CD4-positive, alpha-beta T cell treated with Interleukin-10 for 1 hour (primary cell): Measurements from ENCODE around the gene YPEL2.

Experiments
- DNase-seq: peaks from one replicate; pipeline ENCODE4 v3.0.0-alpha.2; 2020

YPEL2 gene

DNA sequence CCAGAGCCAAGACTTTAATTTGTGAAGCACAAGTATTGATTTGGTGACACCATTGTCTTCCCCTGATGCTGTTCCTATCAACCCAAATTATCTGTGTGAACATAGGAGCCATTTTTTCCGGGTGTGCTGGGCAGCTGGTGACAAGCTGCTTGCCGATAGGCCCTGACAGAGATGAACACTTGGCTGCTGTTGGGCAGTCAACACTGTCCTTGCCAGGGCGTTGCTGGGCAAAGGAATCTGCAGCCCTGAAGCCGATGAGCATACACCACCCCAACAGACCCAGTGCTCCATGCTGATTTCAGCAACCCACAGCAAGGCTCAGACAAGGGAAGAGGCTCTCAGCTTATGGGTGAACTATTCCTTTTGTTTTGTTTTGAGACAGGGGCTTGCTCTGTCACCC, 105.4 kb downstream of the YPEL2 start:
- no peak for DNase-seq

DNA sequence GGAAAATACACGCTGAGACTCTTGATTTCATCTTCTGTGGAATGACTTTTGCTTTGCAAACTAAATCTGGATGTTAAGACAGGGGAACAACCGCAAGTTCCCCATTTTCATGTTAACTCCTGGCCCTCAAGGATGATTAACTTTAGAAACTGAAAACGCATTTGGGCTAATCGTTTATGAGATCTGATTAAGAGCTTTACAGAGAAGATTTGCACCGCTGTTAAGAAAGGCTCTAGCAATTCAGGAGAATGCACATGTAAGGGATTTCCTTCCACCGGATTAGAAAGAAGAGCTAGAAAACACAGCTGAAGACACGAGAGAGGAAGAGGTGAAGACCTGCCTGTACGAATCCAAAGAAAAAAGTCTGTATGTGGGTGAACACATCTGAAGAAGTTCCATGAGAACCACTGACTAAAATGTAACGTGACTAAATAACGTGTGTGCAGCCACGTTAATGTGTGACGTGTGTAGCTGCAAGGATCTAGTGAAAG, 106.4 kb downstream of the YPEL2 start:
- no peak for DNase-seq

DNA sequence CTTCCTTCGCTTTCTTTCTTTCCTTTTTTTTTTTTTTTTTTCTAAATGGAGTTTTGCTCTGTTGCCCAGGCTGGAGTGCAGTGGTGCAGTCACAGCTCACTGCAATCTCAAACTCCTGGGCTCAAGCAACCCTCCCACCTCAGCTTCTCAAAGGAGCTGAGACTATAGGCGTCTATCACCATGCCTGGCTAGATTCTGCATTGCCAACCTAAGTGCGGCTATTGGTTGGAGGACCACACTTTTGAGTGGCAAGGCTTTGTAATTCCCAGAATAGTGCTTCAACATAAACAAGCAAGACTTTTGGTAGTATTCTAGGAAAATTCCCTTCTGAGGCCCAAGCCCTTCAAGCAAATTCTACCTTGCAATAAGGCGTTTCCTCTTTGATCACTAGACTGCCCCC, 107.8 kb downstream of the YPEL2 start:
- DNase-seq, result no peak

DNA sequence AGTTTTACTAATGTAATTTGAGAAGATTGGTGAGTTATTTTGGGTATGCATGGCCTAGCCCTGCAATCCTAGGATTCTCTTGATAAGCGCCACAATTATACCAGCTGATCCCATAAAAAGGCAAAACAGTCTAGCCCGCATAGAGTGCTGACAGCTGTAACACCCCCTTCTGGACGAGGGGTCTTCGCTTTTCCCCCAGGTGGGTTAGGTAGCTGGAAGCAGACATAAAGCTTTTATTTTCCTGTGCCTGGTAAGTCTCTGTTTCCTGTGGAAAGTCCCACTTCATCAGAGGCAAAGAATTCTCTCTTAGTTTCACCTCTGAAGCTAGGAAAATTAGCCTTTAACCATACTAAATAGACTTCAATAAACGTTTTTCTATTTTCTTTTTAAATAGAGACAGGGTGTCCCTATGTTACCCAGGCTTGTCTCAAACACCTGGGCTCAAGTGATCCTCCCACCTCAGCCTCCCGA, 108.3 kb downstream of the YPEL2 start:
- DNase-seq, result no peak

DNA sequence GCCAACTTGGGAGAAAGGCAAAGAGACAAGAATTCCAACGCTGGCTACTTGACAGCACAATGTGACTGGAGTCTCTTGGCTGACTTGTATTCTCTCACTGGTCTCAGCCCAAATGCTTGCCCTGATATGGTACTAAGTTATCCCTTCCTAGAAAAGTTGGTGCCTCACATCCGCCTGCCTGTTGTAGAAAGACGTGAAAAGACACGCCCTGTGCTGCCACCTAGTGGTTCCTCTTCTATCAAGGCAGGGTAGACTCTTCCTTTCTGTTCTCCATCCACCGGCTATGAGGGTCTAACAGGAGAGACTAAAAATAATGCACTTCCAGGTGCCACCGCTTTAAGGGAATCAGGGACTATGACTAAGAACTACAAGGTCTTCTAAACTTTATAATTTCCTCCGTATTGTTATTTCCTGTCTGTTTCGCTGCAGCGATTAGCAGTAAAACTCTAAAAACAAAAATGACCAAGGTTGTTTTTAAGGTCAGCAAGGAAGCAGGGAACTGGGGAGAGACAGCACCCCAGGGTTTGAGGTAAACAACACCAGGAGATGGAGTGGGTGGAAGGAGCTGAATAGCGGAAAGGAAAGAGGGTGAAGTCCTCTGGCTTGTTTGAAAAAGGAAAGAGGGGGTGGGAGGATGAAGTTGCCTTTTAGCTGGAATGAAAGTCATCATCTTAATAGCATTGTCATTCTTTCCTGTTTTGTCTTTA, 109.5 kb downstream of the YPEL2 start:
- DNase-seq, result peak; percentile 87

DNA sequence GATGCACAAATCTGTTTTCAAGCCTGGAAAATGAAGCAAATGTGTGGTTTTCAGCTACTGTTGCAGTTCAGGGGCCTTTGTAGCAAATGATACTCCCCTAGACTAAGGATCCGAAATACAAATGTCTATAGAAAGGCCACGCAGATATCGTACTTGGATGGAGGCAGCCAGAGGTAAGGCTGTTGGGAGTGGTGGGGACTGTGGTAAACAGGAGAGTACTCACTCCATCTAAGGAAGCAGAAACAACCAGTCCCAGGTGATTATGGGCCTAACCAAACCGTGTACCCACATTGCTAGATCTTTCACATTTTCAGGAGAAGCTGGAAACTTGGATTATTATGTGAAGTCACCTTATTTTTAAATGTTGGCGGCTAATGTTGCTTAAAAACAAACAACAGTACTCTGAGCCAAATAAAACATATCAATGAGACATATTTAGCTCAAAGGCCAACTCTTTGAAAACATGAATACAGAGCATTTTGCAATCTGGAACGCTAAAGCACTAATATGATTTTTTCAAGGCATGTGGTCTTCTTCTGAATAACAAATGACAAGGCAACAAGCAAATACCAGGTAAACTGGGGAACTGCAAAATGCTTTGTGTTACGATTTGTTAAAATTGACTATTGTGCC, 110.1 kb downstream of the YPEL2 start:
- DNase-seq, result no peak

DNA sequence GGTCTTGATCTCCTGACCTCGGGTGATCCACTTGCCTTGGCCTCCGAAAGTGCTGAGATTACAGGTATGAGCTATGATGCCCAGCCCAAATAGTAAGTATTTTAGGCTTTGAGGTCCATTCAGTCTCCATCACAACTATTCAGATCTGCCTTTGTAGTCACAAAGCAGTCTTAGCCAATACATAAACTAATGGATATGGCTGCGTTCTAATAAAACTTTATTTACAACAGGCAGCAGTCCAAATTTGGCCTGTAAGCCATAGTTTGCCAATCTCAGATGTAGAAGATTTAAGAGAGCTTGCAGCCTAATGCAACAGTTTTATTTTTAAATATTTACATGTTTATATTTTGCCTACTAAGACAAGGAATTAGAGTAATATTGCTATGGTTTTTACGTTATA, 111.7 kb downstream of the YPEL2 start:
- no peak for DNase-seq
